ENCODE data around the gene MYLIP.

GRCh38 chr6:16168121-16168520, 39.2 kb downstream of the MYLIP start:
- TF ChIP-seq CTCF (conservative IDR thresholded peaks at IDR 0.05 in 1 of 2, IDR thresholded peaks at IDR 0.05 in 1 of 2; ENCODE audit: extremely low read depth in 1 of 2, insufficient read depth in 1 of 2, low read depth in 1 of 2, low read length in 2 of 2) (no peak), EZH2 (IDR thresholded peaks at IDR 0.05; ENCODE audit: borderline replicate concordance, low read length) (no peak)
